Islet precursor cell (in vitro differentiated cells): ENCODE results near the gene MATN4.
A peak's percentile ranks its signal among the peaks of the same experiment; 100 is the strongest.
"Not testable (repeated sequence)": the region's sequence is repeated elsewhere in the genome, so short reads cannot be mapped to it uniquely, and the experiment has no call there.

Experiments used
- DNase-seq: peaks from one replicate; pipeline ENCODE4 v3.0.0-alpha.2; 2018

The MATN4 gene, protein sequence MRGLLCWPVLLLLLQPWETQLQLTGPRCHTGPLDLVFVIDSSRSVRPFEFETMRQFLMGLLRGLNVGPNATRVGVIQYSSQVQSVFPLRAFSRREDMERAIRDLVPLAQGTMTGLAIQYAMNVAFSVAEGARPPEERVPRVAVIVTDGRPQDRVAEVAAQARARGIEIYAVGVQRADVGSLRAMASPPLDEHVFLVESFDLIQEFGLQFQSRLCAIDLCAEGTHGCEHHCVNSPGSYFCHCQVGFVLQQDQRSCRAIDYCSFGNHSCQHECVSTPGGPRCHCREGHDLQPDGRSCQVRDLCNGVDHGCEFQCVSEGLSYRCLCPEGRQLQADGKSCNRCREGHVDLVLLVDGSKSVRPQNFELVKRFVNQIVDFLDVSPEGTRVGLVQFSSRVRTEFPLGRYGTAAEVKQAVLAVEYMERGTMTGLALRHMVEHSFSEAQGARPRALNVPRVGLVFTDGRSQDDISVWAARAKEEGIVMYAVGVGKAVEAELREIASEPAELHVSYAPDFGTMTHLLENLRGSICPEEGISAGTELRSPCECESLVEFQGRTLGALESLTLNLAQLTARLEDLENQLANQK

GRCh38 chr20:45308117-45308778 is at the start of gene MATN4:
TSS of gene MATN4 (minus strand) at chr20:45308299. CDS start at chr20:45305582, 2,717 bp downstream.
- DNase-seq, result no peak

GRCh38 chr20:45355209-45356084 is 47.3 kb upstream of the MATN4 start:
- DNase-seq, result peak; percentile 66

DNA sequence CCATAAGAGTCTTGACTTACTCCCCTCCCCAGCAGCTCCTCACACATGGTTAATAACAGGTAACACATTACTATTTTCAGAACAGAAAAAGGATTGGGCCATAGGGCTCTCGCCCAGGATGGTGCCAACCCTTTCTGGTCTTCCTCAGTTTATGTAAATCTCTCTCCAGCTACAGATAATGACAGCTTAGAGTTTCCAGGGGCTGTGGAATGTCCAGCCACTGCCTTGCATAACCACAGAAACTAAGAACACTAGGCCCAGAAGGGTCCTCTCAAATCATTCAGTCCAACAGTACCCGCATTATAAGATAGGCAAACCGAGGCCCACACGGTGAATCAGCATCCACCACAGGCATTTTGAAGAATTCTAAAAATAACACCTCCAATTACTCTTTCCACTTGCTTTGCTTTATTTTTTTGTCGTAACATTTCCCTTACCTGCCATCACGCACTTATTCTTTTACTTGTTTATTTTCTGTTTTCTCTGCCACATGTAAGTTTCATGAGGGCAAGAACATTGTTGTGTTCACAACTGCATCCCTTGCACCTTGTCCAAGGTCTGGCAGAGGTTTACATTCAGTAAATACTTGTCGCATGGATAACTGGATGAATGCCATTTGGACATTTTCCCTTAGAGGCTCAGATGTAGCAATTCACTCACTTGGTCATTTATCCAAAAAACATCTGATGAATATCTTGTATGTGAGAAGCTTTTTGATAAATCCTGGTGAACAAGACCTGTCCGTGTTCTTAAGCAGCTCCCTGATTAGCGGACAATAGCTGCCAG is 46.5 kb upstream of the MATN4 start:
- DNase-seq, result no peak

GRCh38 chr20:45353746-45354145 is 45.6 kb upstream of the MATN4 start:
- DNase-seq, result no peak

DNA sequence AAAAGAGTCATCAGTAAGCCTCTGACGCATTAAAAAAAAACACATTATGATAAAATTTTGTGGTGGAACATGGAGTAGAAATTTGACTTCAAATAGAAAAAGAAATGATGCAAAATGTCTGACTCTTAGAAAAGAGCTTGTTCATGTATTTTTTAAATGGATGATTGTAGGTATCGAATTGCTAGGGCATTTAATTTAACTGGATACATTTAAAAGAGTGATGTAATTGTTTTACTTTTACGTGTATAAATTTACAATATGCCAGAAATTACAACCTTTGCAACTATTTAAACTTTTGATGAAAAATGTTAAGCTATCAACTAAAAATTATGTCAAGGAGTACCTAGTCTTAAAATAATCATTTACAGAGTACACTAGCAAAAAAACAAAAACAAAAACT is 44.6 kb upstream of the MATN4 start:
- no peak for DNase-seq

DNA sequence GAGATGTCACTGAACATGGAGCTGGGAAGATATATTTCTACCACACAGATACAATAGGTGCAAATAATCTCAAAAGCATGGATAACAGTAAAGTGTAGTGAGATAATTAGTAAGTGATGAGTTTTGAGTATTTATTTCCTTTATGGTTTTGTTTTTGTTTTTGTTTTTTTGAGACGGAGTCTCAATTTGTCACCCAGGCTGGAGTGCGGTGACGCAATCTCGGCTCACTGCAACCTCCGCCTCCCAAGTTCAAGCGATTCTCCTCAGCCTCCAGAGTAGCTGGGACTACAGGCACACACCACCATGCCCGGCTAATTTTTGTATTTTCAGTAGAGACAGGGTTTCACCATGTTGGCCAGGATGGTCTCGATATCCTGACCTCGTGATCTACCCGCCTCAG is 42.7 kb upstream of the MATN4 start:
- DNase-seq, result not testable (repeated sequence)

DNA sequence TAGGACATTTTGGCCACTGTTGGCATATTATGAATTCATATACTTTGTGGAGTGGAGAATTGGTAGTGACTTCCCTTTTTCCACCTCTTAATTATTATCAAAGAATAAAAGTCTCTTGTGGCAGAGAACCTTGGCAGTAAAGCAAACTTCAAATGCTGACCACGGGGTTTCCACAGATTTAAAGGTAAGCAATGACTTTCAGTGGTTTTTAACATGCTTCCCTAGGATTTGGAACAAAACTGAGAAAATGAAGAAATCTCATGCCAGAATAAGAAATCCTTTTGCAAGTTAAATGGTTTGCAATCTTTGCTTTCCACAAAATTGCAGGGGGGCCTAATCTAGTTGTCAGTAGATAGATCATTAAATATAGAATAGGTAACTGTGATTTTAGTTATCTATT is 42.1 kb upstream of the MATN4 start:
- no peak for DNase-seq

DNA sequence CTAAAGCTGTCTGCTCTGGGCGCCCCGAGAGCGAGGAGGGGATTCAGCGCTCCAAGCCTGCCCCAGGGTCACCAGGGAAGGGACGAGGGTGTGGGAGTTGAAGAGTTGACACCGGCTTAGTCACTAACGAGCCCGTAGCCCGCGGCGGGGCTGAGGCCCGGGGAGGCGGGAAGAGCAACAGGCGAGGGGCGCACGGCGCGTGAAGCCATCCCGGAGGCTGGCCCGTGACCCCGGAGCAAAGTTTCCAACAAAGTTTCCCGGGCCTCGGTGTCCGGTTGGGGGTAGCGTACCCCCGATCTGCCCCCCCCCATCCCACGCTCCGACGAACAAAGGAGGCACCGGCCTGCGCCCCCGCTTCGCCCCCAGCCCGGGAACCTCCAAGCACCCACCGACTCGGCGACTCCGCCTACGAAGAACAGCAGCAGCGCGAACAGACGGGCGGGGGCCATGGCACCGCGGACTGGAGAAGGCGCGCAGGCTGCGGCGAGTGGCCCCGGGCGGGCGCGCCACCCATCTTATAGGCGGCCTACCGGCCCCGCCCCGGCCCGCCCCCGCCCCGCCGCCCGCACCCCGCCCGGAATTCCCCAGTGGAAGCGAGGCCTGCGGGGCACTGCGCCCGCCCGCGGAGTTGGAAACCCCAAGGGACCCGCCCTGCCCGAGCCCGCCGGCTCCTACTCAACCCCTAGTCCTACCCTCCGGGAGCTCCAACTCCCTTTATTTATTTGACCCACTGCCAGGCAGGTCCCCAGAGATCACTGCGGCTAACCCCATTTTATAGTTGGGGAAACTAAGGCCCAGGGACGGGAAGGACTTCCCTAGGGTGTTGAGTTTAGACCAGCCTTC is 40.1 kb upstream of the MATN4 start, which contains the start of gene SDC4:
Gene SDC4 (minus strand): TSS at position 489 of the 843 bp plus-strand sequence. CDS start 40 bp downstream, at position 449.
- peak; percentile 80 for DNase-seq

- no peak for DNase-seq
Observed at GRCh38 chr20:45347297-45347935, 39.3 kb upstream of the MATN4 start.

- DNase-seq, result no peak
Observed at GRCh38 chr20:45346851-45347250, 38.8 kb upstream of the MATN4 start.

GRCh38 chr20:45346291-45346718 is 38.2 kb upstream of the MATN4 start:
- peak; percentile 78 for DNase-seq

- DNase-seq, result peak; percentile 69
Observed at GRCh38 chr20:45345104-45345936, 37.2 kb upstream of the MATN4 start.

DNA sequence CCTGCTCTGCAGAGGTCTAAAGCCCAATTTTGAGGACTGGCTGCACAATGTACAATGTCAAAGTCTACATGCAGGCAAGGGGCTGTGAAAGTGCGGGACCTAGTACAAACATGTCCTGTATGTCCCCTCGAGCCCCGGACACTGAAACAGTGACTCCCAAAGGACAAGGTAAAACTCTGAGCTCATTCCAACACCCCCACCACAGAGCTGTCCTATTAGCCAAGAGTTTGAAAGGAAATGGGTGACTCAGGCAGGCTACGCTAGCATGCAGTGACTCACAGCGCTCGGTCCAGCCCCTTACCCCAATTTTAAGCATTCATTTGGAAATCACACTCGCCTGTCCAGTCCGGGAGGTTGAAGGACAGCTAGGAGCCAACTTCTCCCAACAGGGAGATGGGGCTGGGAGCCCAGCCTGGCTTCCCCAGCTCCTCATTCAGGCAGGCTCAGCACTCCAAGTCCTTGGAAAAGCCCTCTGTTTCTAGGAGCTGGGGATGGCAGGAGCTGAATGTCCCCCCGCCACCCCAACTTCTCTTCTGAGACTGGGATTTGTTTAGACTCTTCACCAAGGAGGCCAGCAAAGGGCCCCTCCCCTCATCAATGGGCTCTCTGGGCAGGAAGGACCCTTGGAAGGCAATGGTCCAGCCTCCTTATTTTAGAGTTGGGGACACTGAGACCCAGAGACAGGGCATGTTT is 36.2 kb upstream of the MATN4 start:
- DNase-seq, result peak; percentile 97

- no peak for DNase-seq
Observed at GRCh38 chr20:45343532-45344167, 35.6 kb upstream of the MATN4 start.

GRCh38 chr20:45342855-45343531 is 34.9 kb upstream of the MATN4 start:
- no peak for DNase-seq

DNA sequence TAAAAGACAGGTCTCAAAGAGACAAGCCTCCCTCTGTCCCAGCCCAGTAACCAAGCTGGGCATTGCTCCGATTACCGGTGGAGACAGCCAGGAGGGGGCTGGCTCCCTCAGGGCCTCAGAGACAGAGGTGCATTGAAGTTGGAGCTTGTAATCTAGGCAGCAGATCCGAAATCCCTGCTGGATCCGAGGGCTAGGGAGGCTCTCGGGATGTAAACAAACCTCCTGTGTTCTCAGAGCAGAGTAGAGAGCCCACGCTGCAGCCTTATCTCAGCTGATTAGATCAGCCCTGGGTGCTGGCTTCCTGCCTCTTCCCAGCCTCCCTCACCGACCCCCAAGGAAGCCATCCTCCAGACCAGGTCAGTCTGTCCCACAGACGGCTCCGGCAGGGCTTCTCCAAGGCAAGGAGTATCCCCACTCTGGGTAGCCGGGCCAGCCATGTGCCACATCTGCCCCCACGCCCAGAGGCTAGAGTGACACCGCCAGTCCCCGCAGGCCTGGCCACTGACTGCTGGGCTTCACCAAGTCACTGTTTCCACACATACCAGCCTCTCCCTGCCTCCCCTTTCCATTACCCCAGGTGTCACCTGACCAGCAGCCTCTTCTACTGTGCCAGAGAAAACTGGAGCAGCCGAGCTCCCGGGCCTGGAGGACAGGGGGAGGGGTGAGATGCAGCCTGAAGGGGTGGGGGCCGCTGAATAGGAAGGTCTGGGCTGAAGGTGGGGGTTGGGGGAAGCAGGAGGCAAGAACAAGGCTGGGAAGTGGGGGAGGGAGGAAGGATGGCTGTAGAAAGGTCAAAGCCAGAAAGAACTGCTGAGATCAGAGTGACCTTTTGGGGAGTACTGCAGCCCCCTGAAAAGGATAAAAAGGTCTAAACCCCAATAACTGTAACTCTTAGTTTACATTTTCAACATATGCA is 34.1 kb upstream of the MATN4 start:
- DNase-seq, result peak; percentile 98

GRCh38 chr20:45341579-45341938 is 33.5 kb upstream of the MATN4 start:
- no peak for DNase-seq
